Activated T-helper 1 cell treated with anti-CD3 and anti-CD28 coated beads, Interleukin-12 subunit alpha, Interleukin-12 subunit beta, Interleukin-2, Interleukin-4 antibody, amounts not matched to agents 30 ng/mL and 10 ng/mL and 1 ng/mL, durations not matched to agents 14 hours and 24 hours and 36 hours (primary cell): ENCODE measurements around the gene TECPR1. TPM values are rescaled to one million over a fixed set of nuclear protein-coding genes. Genes with fewer than 3 reads are reported as not detected.
A peak's percentile ranks its signal among the peaks of the same experiment; 100 is the strongest.

ENCODE experiments used
- DNase-seq: peaks from one replicate; pipeline ENCODE4 v3.0.0; 2021; ENCODE audit warnings: low spot score
- H3K27ac Mint-ChIP-seq: one replicate; pipeline ENCODE4 v1.8.0; 2021; ENCODE audit warnings: mild to moderate bottlenecking, mixed read lengths
- H3K27me3 Mint-ChIP-seq: one replicate; pipeline ENCODE4 v1.8.0; 2022; ENCODE audit warnings: mild to moderate bottlenecking, moderate library complexity, mixed read lengths; ENCODE audit not compliant: insufficient read depth
- H3K36me3 Mint-ChIP-seq: one replicate; pipeline ENCODE4 v1.8.0; 2021; ENCODE audit warnings: low read depth, mixed read lengths
- H3K4me1 Mint-ChIP-seq: one replicate; pipeline ENCODE4 v1.8.0; 2021; ENCODE audit warnings: low read depth, mixed read lengths
- H3K4me3 Mint-ChIP-seq: one replicate; pipeline ENCODE4 v1.8.0; 2021; ENCODE audit warnings: mild to moderate bottlenecking, moderate library complexity, mixed read lengths
- H3K9me3 Mint-ChIP-seq: one replicate; pipeline ENCODE4 v1.8.0; 2021; ENCODE audit warnings: mixed read lengths
- intact Hi-C: fragments of 100-400 bp; cut with micrococcal nuclease; formaldehyde crosslinking; loops from one replicate; pipeline ENCODE4 v1.15.1; 2024
- total RNA-seq: library from RNA; stranded (reverse); gene quantifications from 2 replicates; pipeline ENCODE4 v1.2.3, GENCODE V29; 2022

The TECPR1 gene
- total RNA-seq, 1 donor from 2014 or later: 49.1 TPM

DNA sequence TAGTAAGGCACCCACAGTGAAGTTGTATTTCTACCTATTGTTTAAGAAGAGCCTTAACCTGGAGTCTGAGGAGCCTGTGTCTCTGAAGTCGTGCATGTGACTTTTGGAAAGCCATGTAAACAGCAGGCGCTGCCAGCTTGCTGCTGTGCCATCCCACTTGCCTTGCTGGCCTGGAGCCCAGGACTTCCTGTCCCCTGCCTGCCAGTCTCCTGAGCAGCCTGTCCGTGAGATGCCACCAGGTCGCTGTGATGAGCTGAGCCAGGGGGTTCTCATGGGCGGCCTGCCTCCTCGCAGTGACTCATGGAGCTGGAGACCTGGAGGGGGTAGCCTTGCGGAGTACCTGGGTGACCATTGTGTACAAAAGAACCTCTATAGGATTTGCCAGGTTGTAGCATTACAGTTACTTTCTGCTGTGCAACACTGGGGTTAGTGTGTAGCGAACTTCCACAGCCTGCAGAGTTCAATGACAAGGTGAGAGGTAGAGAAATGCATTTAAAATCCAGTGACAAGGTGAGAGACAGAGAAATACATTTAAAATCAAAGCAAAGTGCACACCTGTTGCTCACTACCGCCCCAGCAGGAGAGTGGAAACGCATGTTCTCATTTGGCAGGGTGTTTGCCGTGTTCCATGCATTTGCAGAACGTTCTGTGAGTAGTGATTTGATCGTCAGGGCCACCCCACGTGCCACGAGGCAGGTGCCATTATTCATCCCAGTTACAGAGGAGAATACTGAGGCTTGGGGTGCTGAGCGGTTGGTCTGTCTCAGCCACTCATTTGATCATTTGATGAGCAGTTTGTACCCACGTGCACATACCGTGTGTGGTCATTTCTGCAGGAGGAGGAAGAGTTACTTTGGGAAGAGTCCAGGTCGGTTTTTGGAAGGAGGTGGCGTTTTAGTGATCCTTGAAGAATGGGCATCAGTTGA is 77.4 kb downstream of the TECPR1 start:
- H3K27me3 Mint-ChIP-seq: no peaks in the 10 kb centered on the region
- DNase-seq: no peak
- H3K27ac Mint-ChIP-seq: no peak overlapping the region
- no peaks in the 10 kb centered on the region for H3K36me3 Mint-ChIP-seq
- H3K4me3 Mint-ChIP-seq: no peak overlapping the region
- intact Hi-C loops: no loop called here
- H3K4me1 Mint-ChIP-seq: no peaks in the 10 kb centered on the region
- no peaks in the 10 kb centered on the region for H3K9me3 Mint-ChIP-seq

DNA sequence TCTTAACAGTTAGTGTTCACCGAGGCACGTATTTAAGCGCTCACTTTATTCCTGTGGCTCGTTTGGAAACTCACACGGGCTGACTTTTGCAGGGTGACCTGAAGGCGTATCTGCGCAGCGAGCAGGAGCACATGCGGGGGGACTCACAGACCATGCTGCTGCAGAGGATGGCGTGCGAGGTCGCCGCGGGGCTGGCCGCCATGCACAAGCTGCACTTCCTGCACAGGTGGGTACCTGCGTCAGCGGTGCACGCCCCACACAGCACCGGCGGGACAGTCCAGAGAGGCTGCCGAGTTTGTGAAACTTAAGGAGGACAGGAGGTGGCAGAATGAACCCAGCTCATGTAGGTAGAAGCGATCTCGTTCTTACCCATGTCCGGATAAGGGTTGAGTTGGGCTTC is 80.6 kb downstream of the TECPR1 start:
- Mint-ChIP-seq H3K4me1 (no peaks in the 10 kb centered on the region), H3K9me3 (no peaks in the 10 kb centered on the region), H3K27ac (no peak overlapping the region), H3K4me3 (no peak overlapping the region), H3K27me3 (no peaks in the 10 kb centered on the region), H3K36me3 (no peaks in the 10 kb centered on the region)
- DNase-seq: no peak
- intact Hi-C loops: no loop called here

DNA sequence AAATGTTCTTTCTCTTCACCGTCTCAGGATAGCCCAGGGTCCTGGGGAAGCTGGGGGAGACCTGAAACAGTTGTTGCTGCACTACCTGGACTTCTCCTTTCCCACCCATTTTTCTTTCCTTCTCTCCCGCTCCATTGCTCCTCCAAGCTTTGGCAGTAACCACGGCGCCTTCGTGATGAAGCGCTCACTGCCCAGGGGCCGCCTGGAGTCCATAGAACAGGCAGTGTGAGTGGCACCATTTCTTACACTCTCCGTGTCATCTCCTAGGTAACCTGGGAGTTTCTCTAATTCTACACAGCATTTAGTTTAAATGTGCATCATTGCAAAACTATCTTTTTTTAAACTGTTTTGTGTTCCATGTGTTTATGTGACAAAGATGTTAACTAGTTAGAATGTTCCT is 81.1 kb downstream of the TECPR1 start:
- H3K4me3 Mint-ChIP-seq: no peak overlapping the region
- no peaks in the 10 kb centered on the region for H3K27me3 Mint-ChIP-seq
- no peak for DNase-seq
- H3K27ac Mint-ChIP-seq: no peak overlapping the region
- H3K36me3 Mint-ChIP-seq: no peaks in the 10 kb centered on the region
- H3K9me3 Mint-ChIP-seq: no peaks in the 10 kb centered on the region
- intact Hi-C loops: no loop called here
- H3K4me1 Mint-ChIP-seq: no peaks in the 10 kb centered on the region

- H3K27me3 Mint-ChIP-seq: no peaks in the 10 kb centered on the region
- no peaks in the 10 kb centered on the region for H3K36me3 Mint-ChIP-seq
- no peak overlapping the region for H3K4me3 Mint-ChIP-seq
- H3K27ac Mint-ChIP-seq: no peak overlapping the region
- H3K4me1 Mint-ChIP-seq: no peaks in the 10 kb centered on the region
- intact Hi-C loops: loop anchor here (1.0 to 10.0 kb wide), 5 partner anchors 37 to 294 kb away; partner anchors contain the start of genes ASNS and LMTK2
- no peak for DNase-seq
- H3K9me3 Mint-ChIP-seq: no peaks in the 10 kb centered on the region
Observed at GRCh38 chr7:98168904-98169621, 83.0 kb downstream of the TECPR1 start.

DNA sequence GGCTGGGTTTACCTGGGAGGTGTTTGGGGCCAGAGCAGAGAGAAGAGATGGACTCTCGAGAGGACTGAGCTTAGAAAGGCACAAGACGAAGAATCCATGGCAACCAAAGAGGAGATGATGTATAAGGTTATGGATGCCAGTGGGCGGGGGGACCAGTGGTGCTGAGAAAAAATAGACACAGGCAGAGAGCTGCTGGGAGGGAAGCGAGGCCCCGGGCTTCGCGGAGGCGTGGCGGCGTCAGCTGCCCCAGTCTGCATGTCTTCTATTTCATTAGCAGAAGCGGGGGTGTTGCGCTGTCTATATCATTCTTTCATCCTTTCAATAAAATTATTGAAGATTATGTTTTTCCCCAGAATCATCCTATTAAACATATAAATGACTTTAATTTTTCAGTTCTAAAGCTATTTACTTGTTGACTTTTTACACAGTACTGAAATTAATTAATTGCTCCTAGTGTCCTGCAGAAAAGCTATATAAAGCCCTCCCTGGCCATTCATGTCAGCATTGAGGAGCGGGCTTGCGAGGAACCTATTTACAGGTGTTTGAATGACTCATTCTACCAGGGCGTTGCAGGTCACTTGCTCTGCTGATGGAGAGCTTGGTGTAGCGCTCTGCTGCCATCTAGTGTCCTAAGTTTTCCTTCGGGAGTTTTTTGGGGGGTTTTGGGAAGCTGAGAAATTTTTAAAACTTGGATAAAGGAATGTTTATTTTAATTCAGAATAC is 83.7 kb downstream of the TECPR1 start:
- Mint-ChIP-seq H3K9me3 (no peaks in the 10 kb centered on the region), H3K27ac (no peak overlapping the region), H3K27me3 (no peaks in the 10 kb centered on the region), H3K4me3 (no peak overlapping the region), H3K36me3 (no peaks in the 10 kb centered on the region), H3K4me1 (no peaks in the 10 kb centered on the region)
- peak; percentile 49 for DNase-seq
- intact Hi-C loops: loop anchor here (1.0 to 10.0 kb wide), 5 partner anchors 36 to 294 kb away; partner anchors contain the start of genes ASNS and LMTK2

DNA sequence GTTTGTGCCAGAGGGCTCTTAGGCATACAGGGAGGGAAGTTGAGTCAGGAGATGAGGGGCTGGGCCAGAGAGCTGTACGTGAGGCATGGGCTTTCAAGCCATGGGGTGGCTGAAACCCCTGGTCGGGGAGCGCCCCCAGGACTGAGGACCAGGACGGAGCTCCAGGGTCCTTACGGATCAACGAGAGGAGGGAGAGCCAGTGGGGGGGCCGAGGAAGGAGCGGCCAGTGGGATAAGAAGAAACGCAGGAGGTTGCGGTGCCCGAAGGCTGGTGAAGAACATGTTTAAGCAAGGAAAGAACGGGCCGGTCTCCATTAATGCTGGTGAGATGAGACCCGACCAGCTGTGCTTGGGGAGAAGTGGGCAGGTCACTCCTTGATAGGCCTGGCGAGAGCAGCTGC is 84.4 kb downstream of the TECPR1 start:
- Mint-ChIP-seq H3K9me3 (no peaks in the 10 kb centered on the region), H3K27me3 (no peaks in the 10 kb centered on the region), H3K36me3 (no peaks in the 10 kb centered on the region), H3K4me3 (no peak overlapping the region), H3K27ac (no peak overlapping the region), H3K4me1 (no peaks in the 10 kb centered on the region)
- DNase-seq: no peak
- intact Hi-C loops: loop anchor here (1.0 to 10.0 kb wide), 5 partner anchors 35 to 293 kb away; partner anchors contain the start of genes ASNS and LMTK2

DNA sequence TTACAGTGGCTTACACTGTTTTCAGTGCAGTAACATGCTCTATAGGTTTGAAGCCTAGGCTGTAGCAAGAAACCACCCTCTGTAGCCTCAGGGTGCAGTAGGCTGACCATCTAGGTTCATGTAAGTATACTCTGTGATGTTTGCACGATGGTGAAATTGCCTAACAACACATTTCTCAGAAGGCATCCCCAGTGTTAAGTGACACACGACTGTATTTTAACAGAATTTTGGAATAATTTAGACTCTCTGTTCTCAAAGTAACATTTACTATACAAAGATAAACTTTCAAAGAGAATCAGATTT is 85.4 kb downstream of the TECPR1 start:
- no peak for DNase-seq
- H3K27me3 Mint-ChIP-seq: no peaks in the 10 kb centered on the region
- no peaks in the 10 kb centered on the region for H3K36me3 Mint-ChIP-seq
- no peaks in the 10 kb centered on the region for H3K4me1 Mint-ChIP-seq
- no peak overlapping the region for H3K4me3 Mint-ChIP-seq
- no peak overlapping the region for H3K27ac Mint-ChIP-seq
- intact Hi-C loops: loop anchor here (5.0 to 10.0 kb wide), 2 partner anchors 194 to 292 kb away; partner anchors contain the start of gene ASNS
- H3K9me3 Mint-ChIP-seq: no peaks in the 10 kb centered on the region

- Mint-ChIP-seq H3K27ac (no peak overlapping the region), H3K27me3 (no peaks in the 10 kb centered on the region), H3K36me3 (no peaks in the 10 kb centered on the region), H3K9me3 (no peaks in the 10 kb centered on the region), H3K4me3 (no peak overlapping the region), H3K4me1 (no peaks in the 10 kb centered on the region)
- DNase-seq: peak; percentile 5
- intact Hi-C loops: loop anchor here (5.0 to 10.0 kb wide), 2 partner anchors 194 to 291 kb away; partner anchors contain the start of gene ASNS
Observed at GRCh38 chr7:98165827-98166667, 86.0 kb downstream of the TECPR1 start.

Other genes with a start within 250 kb of the TECPR1 start
- 14.9 and 17.7 TPM in 2 replicates for gene LMTK2, start 145.4 kb downstream of the TECPR1 start, total RNA-seq
- gene BHLHA15, start 40.8 kb downstream of the TECPR1 start, total RNA-seq: 0.57 and 0.73 TPM in 2 replicates
- gene BRI3, start 29.5 kb upstream of the TECPR1 start, total RNA-seq: 67.1 and 68.3 TPM in 2 replicates
- 1.7 and 2.7 TPM in 2 replicates for gene BAIAP2L1, start 148.9 kb upstream of the TECPR1 start, total RNA-seq